Measurements from ENCODE around the gene ABL1.

GRCh38 chr9:130865921-130866320 lies 30.9 kb downstream of the ABL1 start:
- TF ChIP-seq POLR2AphosphoS5 (IDR thresholded peaks at IDR 0.05; ENCODE audit: low read depth, low read length) (no peak), REST (IDR thresholded peaks at IDR 0.05; ENCODE audit: insufficient read depth in 1 of 2, low read depth in 2 of 2, low read length in 2 of 2) (no peak), SIN3A (IDR thresholded peaks at IDR 0.05; ENCODE audit: borderline replicate concordance, insufficient read depth, low read length) (no peak), TAF1 (IDR thresholded peaks at IDR 0.05; ENCODE audit: borderline replicate concordance, insufficient read depth, low read length) (no peak)

All from PFSK-1 (cell line).